Lower lobe of right lung (tissue), 2 donors: ENCODE data around the gene TMPRSS13. TPM values are rescaled to one million over a fixed set of nuclear protein-coding genes. Genes with fewer than 3 reads are reported as not detected.
A peak's percentile ranks its signal among the peaks of the same experiment; 100 is the strongest.

Experiments used
- ATAC-seq, 2 donors: fragments of 200-7000 bp; cut with Tn5 transposase; one replicate each; pipeline ENCODE4 v1.9.1; 2020 to 2022; ENCODE audit warnings: mild to moderate bottlenecking in 2 of 2, moderate library complexity in 2 of 2
- DNase-seq: peaks from one replicate; pipeline ENCODE4 v3.0.0-alpha.2; 2020
- H3K27ac ChIP-seq: fragments of 200-600 bp; one replicate; pipeline ENCODE4 v1.8.0; 2022
- H3K27me3 ChIP-seq: fragments of 200-600 bp; one replicate; pipeline ENCODE4 v1.8.0; 2022; ENCODE audit warnings: low read depth
- H3K36me3 ChIP-seq: fragments of 200-600 bp; one replicate; pipeline ENCODE4 v1.8.0; 2022; ENCODE audit warnings: mild to moderate bottlenecking
- H3K4me1 ChIP-seq: fragments of 200-600 bp; one replicate; pipeline ENCODE4 v1.8.0; 2022
- H3K4me3 ChIP-seq: fragments of 200-600 bp; one replicate; pipeline ENCODE4 v1.8.0; 2022; ENCODE audit warnings: mild to moderate bottlenecking
- H3K9me3 ChIP-seq: fragments of 200-600 bp; one replicate; pipeline ENCODE4 v1.8.0; 2022
- CTCF ChIP-seq: fragments of 200-600 bp; IDR thresholded peaks from one replicate; pipeline ENCODE4 v1.8.0; 2022; ENCODE audit warnings: antibody characterized with exemption, mild to moderate bottlenecking
- intact Hi-C: fragments of 100-400 bp; cut with DNase I; formaldehyde crosslinking; loops from one replicate; pipeline ENCODE4 v1.11.0; 2022
- total RNA-seq: library from RNA; stranded (reverse); fragmentation: NEBNext Ultra II Directional; extraction: Animal tissue kit (Norgen Biotek cat#: 25700); gene quantifications from one replicate; pipeline ENCODE4 v1.2.1, GENCODE V29; 2021
- donor health status: DM: no; HTN: yes; CAD: no; lungs with severe emphysema.

TMPRSS13 gene
- total RNA-seq, 1 donor from 2014 or later, result 7.0 TPM

- TF ChIP-seq CTCF, result no peak
- DNase-seq, result no peak
- Histone ChIP-seq H3K36me3 (no peaks in the 10 kb centered on the region), H3K27ac (peak within 1 kb of the TSS; percentile 60), H3K27me3 (peaks cover 48% of the 10 kb centered on the region), H3K4me3 (peak within 1 kb of the TSS; percentile 65), H3K4me1 (peaks cover 55% of the 10 kb centered on the region), H3K9me3 (no peaks in the 10 kb centered on the region)
- intact Hi-C loops, result no loop called here
- peak; percentile 57 for ATAC-seq
Measured at GRCh38 chr11:117876341-117877119, 52.7 kb downstream of the TMPRSS13 start, which contains the start of gene FXYD6. Gene FXYD6, minus strand, starts transcription at chr11:117876658. Its CDS starts 33,882 bp downstream, at chr11:117842776.

GRCh38 chr11:117876059-117876340 is 53.2 kb downstream of the TMPRSS13 start:
- H3K27ac ChIP-seq, result peak overlapping the region; percentile 60
- peak overlapping the region; percentile 65 for H3K4me3 ChIP-seq
- DNase-seq, result no peak
- TF ChIP-seq CTCF, result no peak
- no peaks in the 10 kb centered on the region for H3K9me3 ChIP-seq
- peaks cover 55% of the 10 kb centered on the region for H3K4me1 ChIP-seq
- intact Hi-C loops, result no loop called here
- H3K27me3 ChIP-seq, result peaks cover 48% of the 10 kb centered on the region
- H3K36me3 ChIP-seq, result no peaks in the 10 kb centered on the region
- no peak for ATAC-seq

GRCh38 chr11:117875382-117876058 is 53.7 kb downstream of the TMPRSS13 start:
- ATAC-seq, result peak in 1 of 2 donors; percentile 14
- no peak for TF ChIP-seq CTCF
- H3K27me3 ChIP-seq, result peaks cover 48% of the 10 kb centered on the region

GRCh38 chr11:117874910-117875381 is 54.3 kb downstream of the TMPRSS13 start:
- no peaks in the 10 kb centered on the region for H3K36me3 ChIP-seq
- peaks cover 58% of the 10 kb centered on the region for H3K4me1 ChIP-seq
- H3K27me3 ChIP-seq, result peaks cover 48% of the 10 kb centered on the region
- H3K27ac ChIP-seq, result peak overlapping the region; percentile 56
- DNase-seq (no peak), ATAC-seq (no peak)
- peak overlapping the region; percentile 65 for H3K4me3 ChIP-seq
- TF ChIP-seq CTCF, result no peak
- no peaks in the 10 kb centered on the region for H3K9me3 ChIP-seq
- intact Hi-C loops, result no loop called here

More at GRCh38 chr11:117875382-117876058, 53.7 kb downstream of the TMPRSS13 start:
- H3K27ac ChIP-seq, result peak overlapping the region; percentile 60
- no peak for DNase-seq
- H3K36me3 ChIP-seq, result no peaks in the 10 kb centered on the region
- H3K4me3 ChIP-seq, result peak overlapping the region; percentile 65
- H3K4me1 ChIP-seq, result peaks cover 55% of the 10 kb centered on the region
- intact Hi-C loops, result no loop called here
- no peaks in the 10 kb centered on the region for H3K9me3 ChIP-seq

- ATAC-seq (no peak), DNase-seq (no peak)
- intact Hi-C loops, result no loop called here
- H3K27me3 ChIP-seq, result peaks cover 44% of the 10 kb centered on the region
- H3K4me1 ChIP-seq, result peaks cover 61% of the 10 kb centered on the region
- no peaks in the 10 kb centered on the region for H3K9me3 ChIP-seq
- peak overlapping the region; percentile 65 for H3K4me3 ChIP-seq
- H3K36me3 ChIP-seq, result no peaks in the 10 kb centered on the region
- peak overlapping the region; percentile 56 for H3K27ac ChIP-seq
- TF ChIP-seq CTCF, result no peak
Measured at GRCh38 chr11:117874253-117874909, 54.8 kb downstream of the TMPRSS13 start.
